Adrenal gland (tissue), 12 donors: ENCODE measurements around the gene RAB20. TPM values are rescaled to one million over a fixed set of nuclear protein-coding genes. Genes with fewer than 3 reads are reported as not detected.

Experiments
- DNase-seq, 7 donors: peaks; one replicate each; pipeline ENCODE4 v3.0.0-alpha.2; 2019 to 2020
- H3K27ac ChIP-seq, 5 donors: fragments of 200-600 bp; sonication (generic) in 4 of 5; 1 replicate in 3 of 5; 2 replicates in 2 of 5; pipeline versions ENCODE4 v1.5.1 to v1.8.0; 2016 to 2020; ENCODE audit warnings: mild to moderate bottlenecking in 1 of 5
- H3K27me3 ChIP-seq: fragments of 200-600 bp; 2 replicates; pipeline ENCODE4 v1.8.0; 2021
- H3K36me3 ChIP-seq, 2 donors: fragments of 200-600 bp; replicated peaks in 1 of 2; 1 replicate in 1 of 2; 2 replicates in 1 of 2; pipeline versions ENCODE4 v1.5.1 to v1.8.0; 2018 to 2022
- H3K4me1 ChIP-seq, 2 donors: fragments of 200-600 bp; replicated peaks in 1 of 2; 1 replicate in 1 of 2; 2 replicates in 1 of 2; pipeline versions ENCODE4 v1.5.1 to v1.8.0; 2018 to 2021
- H3K4me3 ChIP-seq, 4 donors: fragments of 200-600 bp; sonication (generic) in 3 of 4; one replicate each; pipeline ENCODE4 v1.5.1; 2016 to 2018
- H3K9me3 ChIP-seq, 3 donors: fragments of 200-600 bp; sonication (generic) in 1 of 3; replicated peaks in 1 of 3; 1 replicate in 2 of 3; 2 replicates in 1 of 3; pipeline versions ENCODE4 v1.5.1 to v1.8.0; 2016 to 2021
- CTCF ChIP-seq, 6 experiments: fragments of 450-650 bp in 4 of 6; fragments of 200-600 bp in 2 of 6; sonication (generic) in 1 of 6; IDR thresholded peaks; 1 replicate in 5 of 6; 2 replicates in 1 of 6; pipeline versions ENCODE4 v1.5.1 to v1.8.0; 2016 to 2021; ENCODE audit warnings: antibody characterized with exemption in 6 of 6, mild to moderate bottlenecking in 2 of 6, moderate library complexity in 1 of 6
- POLR2A ChIP-seq, 2 donors: fragments of 450-650 bp; IDR thresholded peaks; one replicate each; pipeline ENCODE4 v1.6.1; 2017; ENCODE audit warnings: antibody characterized with exemption in 2 of 2, mild to moderate bottlenecking in 2 of 2, moderate library complexity in 1 of 2
- WGBS, 4 donors: extraction: QIAGEN DNeasy Blood & Tissue Kit in 2 of 4; methylation state at CpG; one replicate each; pipeline versions ENCODE4 v1.1.5 to v1.1.7; 2013 to 2017; 5-methylcytosine and 5-hydroxymethylcytosine counted together
- intact Hi-C, 2 donors: fragments of 100-400 bp; cut with DNase I; formaldehyde crosslinking; loops; one replicate each; pipeline versions ENCODE4 v1.14.1 to v1.15.0; 2022 to 2023
- polyA plus RNA-seq, 3 donors: library from polyadenylated mRNA; stranded (reverse); fragments of 200-250 nt in 2 of 3; fragments of 350-450 nt in 1 of 3; fragmentation: Illumina TruSeq in 1 of 3; extraction: RNeasy Lipid Tissue Mini Kit (QIAGEN cat#74804) in 1 of 3; gene quantifications; one replicate each; pipeline ENCODE4 v1.2.3, GENCODE V29; 2013 to 2014
- total RNA-seq, 9 donors: library from RNA; depleted of rRNA in 4 of 9; stranded (reverse); fragments of >200 nt in 4 of 9; fragments of 120-200 nt in 1 of 9; fragmentation: NEBNext Ultra II Directional in 1 of 9; extraction: Animal tissue kit (Norgen Biotek cat#: 25700) in 1 of 9; gene quantifications; one replicate each; pipeline versions ENCODE4 v1.1.0 to v1.2.4, GENCODE V29; 2013 to 2023
- donor health status: healthy with polysubstance abuse.
- donor health status: Bipolar disorder and iron deficiency.
- donor health status: DM: yes; HTN: yes; CAD: no.
- donor health status: DM: no; HTN: no; CAD: no.
- donor health status: DM: no; HTN: no; CAD: no.
- donor health status: DM: yes; HTN: yes; CAD: no.

The RAB20 gene
- total and polyA plus RNA-seq, 12 donors: 15.0 to 259 (median 40.5) TPM

GRCh38 chr13:110589793-110590390 lies 28.4 kb upstream of the RAB20 start:
- DNase-seq: no peak
- no peaks in the 10 kb centered on the region for H3K27me3 ChIP-seq

GRCh38 chr13:110583178-110583865 lies 21.8 kb upstream of the RAB20 start:
- no peak overlapping the region for H3K4me3 ChIP-seq

More at GRCh38 chr13:110589793-110590390, 28.4 kb upstream of the RAB20 start:
- H3K9me3 ChIP-seq: no peaks in the 10 kb centered on the region
- no peak overlapping the region for H3K4me3 ChIP-seq
- no peak overlapping the region for H3K27ac ChIP-seq
- 64 to 80% (median 72%) methylated on average over 3 of the region's 3 CpGs for whole genome bisulfite sequencing, 4 donors
- TF ChIP-seq POLR2A (IDR thresholded peaks at IDR 0.05): no peak
- no peak for TF ChIP-seq CTCF (IDR thresholded peaks at IDR 0.05)
- no peaks in the 10 kb centered on the region for H3K36me3 ChIP-seq
- intact Hi-C loops: loop anchor here in 1 of 2 donors (10.0 kb wide), 1 partner anchor 235 kb away; no protein-coding TSS in a partner anchor
- H3K4me1 ChIP-seq: no peaks in the 10 kb centered on the region

DNA sequence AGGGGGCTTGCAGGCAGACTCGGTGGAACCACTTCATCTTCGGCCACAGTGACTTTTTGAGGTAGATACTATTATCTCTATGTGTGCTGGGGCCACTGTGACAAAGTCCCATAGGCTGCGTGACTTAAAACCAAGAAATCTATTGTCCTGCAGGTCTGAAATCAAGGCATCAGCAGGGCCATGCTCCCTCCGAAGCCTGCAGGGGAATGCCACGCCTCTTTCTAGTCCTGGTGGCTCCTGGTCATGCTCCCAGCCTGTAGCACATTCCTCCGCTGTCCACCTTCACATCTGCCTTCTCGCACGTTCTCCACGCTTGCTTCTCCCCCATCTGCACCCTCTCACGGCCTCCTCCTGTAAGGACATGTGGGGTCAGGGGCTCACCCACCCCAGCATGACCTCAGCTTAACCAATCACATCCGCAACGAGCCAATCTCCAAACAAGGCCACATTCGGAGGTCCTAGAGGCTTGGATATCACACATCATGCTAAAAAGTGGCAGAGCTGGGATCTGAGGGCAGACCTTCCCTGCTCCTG lies 21.0 kb upstream of the RAB20 start:
- H3K9me3 ChIP-seq: no peaks in the 10 kb centered on the region
- H3K36me3 ChIP-seq: no peaks in the 10 kb centered on the region
- 89 to 93% (median 91%) methylated on average over 13 of the region's 13 CpGs for WGBS, 4 donors
- peak in 1 of 7 donors; percentile 13 for DNase-seq
- no peak for TF ChIP-seq POLR2A (IDR thresholded peaks at IDR 0.05)
- TF ChIP-seq CTCF (IDR thresholded peaks at IDR 0.05): no peak
- no peak overlapping the region for H3K4me3 ChIP-seq
- H3K27ac ChIP-seq: no peak overlapping the region
- no peaks in the 10 kb centered on the region for H3K27me3 ChIP-seq
- no peaks in the 10 kb centered on the region for H3K4me1 ChIP-seq
- intact Hi-C loops: no loop called here

More at GRCh38 chr13:110583178-110583865, 21.8 kb upstream of the RAB20 start:
- H3K4me1 ChIP-seq: no peaks in the 10 kb centered on the region
- H3K36me3 ChIP-seq: no peaks in the 10 kb centered on the region
- no peak for DNase-seq
- intact Hi-C loops: no loop called here
- H3K27ac ChIP-seq: no peak overlapping the region
- H3K9me3 ChIP-seq: no peaks in the 10 kb centered on the region
- TF ChIP-seq POLR2A (IDR thresholded peaks at IDR 0.05) (no peak), CTCF (IDR thresholded peaks at IDR 0.05) (no peak)
- 89 to 92% (median 90%) methylated on average over 11 to 13 of the region's 13 CpGs for WGBS, 4 donors
- no peaks in the 10 kb centered on the region for H3K27me3 ChIP-seq

GRCh38 chr13:110581506-110582185 lies 20.1 kb upstream of the RAB20 start:
- Histone ChIP-seq H3K4me1 (no peaks in the 10 kb centered on the region), H3K4me3 (no peak overlapping the region), H3K27me3 (no peaks in the 10 kb centered on the region), H3K27ac (no peak overlapping the region), H3K36me3 (no peaks in the 10 kb centered on the region), H3K9me3 (no peaks in the 10 kb centered on the region)
- peak in 1 of 7 donors; percentile 13 for DNase-seq
- intact Hi-C loops: no loop called here
- TF ChIP-seq CTCF (IDR thresholded peaks at IDR 0.05) (no peak), POLR2A (IDR thresholded peaks at IDR 0.05) (no peak)
- whole genome bisulfite sequencing, 4 donors: 84 to 93% (median 92%) methylated on average over 13 to 14 of the region's 14 CpGs
